ENCODE results near the gene PIM3. TPM values are rescaled to one million over a fixed set of nuclear protein-coding genes. Genes with fewer than 3 reads are reported as not detected.

The PIM3 gene
- total and polyA plus RNA-seq, 4 donors, result 14.5 to 44.0 (median 28.1) TPM

DNA sequence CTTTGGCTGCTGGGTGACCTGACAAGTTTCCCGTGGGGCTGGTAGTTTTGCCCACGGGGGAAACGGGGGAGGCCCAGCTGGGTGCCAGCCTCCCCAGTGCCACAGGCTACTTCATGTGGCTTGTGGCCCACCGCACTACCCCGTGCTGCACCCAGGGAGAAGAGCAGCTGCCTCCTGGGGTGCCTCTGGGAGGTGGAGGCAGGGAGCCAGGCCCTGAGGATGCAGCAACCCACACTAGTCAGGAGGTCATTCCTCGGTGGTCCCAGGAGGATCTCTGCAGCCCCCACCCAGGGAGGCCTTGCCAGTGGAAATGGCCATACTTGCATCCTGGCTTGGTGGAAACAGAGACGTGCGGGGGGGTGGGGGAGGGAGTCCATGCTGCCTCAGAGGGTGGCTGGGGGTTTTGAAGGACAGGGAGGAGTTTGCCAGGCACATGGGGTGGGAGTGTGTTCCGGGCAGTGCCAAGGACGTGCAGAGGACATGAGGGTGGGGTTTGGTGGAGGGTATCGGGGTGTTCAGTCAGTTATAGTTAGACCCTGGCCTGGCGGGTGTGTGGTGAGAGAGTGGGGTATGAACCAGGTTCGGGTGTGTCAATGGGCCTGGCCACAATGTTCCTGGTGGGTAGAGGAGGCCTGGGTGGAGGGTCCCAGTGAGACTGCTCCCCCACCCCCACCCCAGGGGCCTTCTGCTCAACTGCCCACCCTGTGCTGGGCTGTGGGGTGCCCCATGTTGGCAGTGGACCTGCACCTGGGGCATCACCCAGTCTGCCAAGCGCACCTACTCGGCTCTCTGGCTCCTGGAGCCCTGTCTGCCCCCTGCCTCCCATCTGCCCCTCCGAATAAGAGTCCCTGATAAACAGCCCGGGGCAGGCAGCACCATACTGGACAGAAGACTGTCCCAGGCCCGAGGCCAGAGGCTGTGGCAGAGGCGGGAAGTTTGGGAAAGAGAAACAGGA, 3.8 kb downstream of the PIM3 start:
- H3K36me3 ChIP-seq (ENCODE audit: control insufficient read depth in 4 of 4, insufficient read depth in 3 of 4, low read depth in 1 of 4, low read length in 3 of 4), result peaks cover 0 to 13% (median 3%) of the 10 kb centered on the region in 4 donors
- TF ChIP-seq REST (IDR thresholded peaks at IDR 0.05) (no peak), ZBTB33 (IDR thresholded peaks at IDR 0.05) (no peak), RAD21 (IDR thresholded peaks at IDR 0.05) (no peak), SP1 (IDR thresholded peaks at IDR 0.05) (no peak), EGR1 (IDR thresholded peaks at IDR 0.05; ENCODE audit: low read depth in 2 of 2) (no peak), NR2F2 (IDR thresholded peaks at IDR 0.05) (no peak), JUND (IDR thresholded peaks at IDR 0.05) (no peak), FOXA2 (IDR thresholded peaks at IDR 0.05) (no peak)
- TF ChIP-seq, protein P1, sequence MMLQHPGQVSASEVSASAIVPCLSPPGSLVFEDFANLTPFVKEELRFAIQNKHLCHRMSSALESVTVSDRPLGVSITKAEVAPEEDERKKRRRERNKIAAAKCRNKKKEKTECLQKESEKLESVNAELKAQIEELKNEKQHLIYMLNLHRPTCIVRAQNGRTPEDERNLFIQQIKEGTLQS (IDR thresholded peaks at IDR 0.05), result no peak
- TF ChIP-seq, protein P2, sequence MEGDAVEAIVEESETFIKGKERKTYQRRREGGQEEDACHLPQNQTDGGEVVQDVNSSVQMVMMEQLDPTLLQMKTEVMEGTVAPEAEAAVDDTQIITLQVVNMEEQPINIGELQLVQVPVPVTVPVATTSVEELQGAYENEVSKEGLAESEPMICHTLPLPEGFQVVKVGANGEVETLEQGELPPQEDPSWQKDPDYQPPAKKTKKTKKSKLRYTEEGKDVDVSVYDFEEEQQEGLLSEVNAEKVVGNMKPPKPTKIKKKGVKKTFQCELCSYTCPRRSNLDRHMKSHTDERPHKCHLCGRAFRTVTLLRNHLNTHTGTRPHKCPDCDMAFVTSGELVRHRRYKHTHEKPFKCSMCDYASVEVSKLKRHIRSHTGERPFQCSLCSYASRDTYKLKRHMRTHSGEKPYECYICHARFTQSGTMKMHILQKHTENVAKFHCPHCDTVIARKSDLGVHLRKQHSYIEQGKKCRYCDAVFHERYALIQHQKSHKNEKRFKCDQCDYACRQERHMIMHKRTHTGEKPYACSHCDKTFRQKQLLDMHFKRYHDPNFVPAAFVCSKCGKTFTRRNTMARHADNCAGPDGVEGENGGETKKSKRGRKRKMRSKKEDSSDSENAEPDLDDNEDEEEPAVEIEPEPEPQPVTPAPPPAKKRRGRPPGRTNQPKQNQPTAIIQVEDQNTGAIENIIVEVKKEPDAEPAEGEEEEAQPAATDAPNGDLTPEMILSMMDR (IDR thresholded peaks at IDR 0.05; ENCODE audit: low read depth, low read length, missing input control), result no peak
- TF ChIP-seq, protein P3, sequence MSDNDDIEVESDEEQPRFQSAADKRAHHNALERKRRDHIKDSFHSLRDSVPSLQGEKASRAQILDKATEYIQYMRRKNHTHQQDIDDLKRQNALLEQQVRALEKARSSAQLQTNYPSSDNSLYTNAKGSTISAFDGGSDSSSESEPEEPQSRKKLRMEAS (IDR thresholded peaks at IDR 0.05), result no peak
- H3K9ac ChIP-seq (ENCODE audit: low read depth in 1 of 2, low read length in 2 of 2), result peak overlapping the region; percentile 35 to 71
- H3K9me3 ChIP-seq (ENCODE audit: control insufficient read depth in 4 of 4, low read length in 3 of 4), result no peaks in the 10 kb centered on the region
- H3K4me3 ChIP-seq (ENCODE audit: low read depth in 1 of 3, low read length in 3 of 3), result peak overlapping the region in 2 of 3 donors; percentile 23 to 95
- H3K27ac ChIP-seq (ENCODE audit: low read depth in 1 of 2, low read length in 2 of 2), result peak overlapping the region; percentile 95 to 99
- 67% methylated on average over 19 of the region's 19 CpGs for WGBS
- DNase-seq (ENCODE audit: low spot score), result no peak
- H3K27me3 ChIP-seq (ENCODE audit: control insufficient read depth in 4 of 4, insufficient read depth in 4 of 4, low read length in 3 of 4), result no peaks in the 10 kb centered on the region
- H3K4me1 ChIP-seq (ENCODE audit: control insufficient read depth in 4 of 4, insufficient read depth in 4 of 4, low read length in 3 of 4), result peaks cover 37 to 77% (median 59%) of the 10 kb centered on the region in 4 donors
